Stimulated activated CD8-positive, alpha-beta memory T cell treated with anti-CD3 and anti-CD28 coated beads, Interleukin-4, amount 100 ng/mL, for 1 hour (primary cell): ENCODE measurements around the gene BICD2.
"Not testable (repeated sequence)": the region's sequence is repeated elsewhere in the genome, so short reads cannot be mapped to it uniquely, and the experiment has no call there.

Experiments used
- DNase-seq, 2 donors: peaks; one replicate each; pipeline ENCODE4 v3.0.0-alpha.2; 2020; ENCODE audit warnings: low read depth in 2 of 2, low spot score in 1 of 2

BICD2 gene

DNA sequence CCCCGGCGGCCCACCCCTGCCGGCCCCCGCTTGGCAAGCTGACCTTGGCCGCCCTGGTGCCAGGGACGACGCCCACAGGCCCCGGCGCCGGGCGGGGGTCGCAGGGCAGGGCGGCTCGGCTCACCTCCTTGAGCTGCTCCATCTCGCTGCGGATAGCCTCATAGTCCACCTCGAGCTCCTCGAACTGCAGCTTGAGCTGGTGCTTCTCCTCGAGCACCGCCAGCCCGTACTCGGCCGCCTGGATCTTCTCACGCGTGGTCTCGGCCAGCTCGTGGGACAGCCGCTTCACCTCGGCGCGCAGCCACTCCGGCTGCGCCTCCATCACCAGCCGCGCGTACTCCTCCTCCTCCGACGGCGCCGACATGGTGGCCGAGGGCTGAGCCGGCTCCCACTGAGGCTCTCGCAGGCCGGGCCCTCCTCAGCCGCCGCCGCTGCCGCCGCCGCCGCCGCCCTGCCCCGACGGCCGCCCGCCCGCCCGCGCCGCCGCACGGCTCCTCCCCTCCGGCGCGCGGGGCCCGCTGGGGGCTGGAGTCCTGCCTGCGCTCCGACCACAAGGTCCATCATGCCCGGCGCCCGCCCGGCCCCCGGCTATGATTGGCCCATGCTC lies at the start of gene BICD2:
BICD2 (minus strand) TSS at position 453 of the 607 bp plus-strand sequence; CDS start at position 364, 89 bp downstream.
- no peak for DNase-seq

DNA sequence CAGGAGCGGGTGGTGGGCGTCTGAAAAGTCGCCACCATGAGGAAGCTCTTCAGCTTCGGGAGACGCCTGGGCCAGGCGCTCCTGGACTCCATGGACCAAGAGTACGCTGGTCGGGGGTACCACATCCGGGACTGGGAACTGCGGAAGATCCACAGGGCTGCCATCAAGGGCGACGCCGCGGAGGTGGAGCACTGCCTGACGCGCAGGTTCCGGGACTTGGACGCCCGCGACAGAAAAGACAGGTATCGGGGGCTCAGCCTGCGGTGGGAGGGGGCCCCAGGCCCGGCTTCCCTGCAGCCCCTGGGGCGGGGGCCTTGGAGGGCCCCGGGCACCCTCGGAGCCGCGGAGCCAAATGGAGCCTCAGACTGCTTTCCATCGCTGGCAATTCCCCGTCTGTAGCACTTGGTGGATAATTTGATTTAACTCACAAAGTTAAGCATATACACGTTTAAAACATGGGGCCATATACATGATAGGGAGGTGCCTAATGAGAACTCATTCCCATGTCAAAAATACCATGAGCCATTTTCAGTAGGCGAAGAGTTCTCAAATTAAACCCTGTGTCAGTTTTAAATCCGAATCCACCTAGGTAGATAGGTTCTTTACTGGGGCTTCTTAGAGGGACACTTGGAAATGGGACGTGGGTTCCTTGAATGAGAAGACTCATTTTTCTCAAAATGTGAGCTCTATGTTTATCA lies 45.1 kb upstream of the BICD2 start:
- not testable (repeated sequence) for DNase-seq

DNA sequence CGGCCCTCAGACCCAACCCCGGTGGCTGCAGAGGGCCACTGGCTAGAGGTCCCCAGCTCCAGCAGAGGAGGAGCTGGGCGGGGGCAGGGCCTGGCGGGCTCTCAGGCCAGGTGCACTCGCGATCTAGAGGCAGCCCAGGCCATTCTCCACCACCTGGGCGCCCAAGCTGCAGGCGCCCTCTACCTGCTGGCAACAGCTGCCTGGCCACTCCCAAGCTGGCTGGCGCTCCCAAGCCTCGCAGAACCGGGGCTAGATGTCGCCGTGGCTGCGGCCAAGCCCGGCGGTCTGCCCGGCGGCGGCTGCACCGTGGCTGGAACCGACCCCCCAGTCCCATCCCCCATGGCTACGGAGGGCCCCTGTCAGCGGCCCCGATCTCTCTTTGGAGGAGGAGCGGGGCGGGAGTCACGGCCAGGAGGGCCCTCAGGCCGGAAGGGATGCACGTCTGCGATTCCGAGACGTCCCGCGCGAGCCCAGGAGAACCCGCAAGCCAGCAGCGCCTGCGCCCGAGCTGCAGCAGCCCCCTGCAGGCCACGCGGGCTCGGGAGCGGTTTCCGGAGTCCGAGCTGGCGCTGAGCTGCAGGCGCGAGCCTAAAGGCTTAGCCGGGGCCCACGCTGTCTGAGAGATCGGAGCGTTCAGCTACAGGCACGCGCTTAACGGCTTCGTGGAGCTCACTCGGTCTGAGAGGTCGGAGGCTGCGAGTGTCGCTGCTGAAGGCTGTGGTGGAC lies 44.3 kb upstream of the BICD2 start:
- DNase-seq = peak in 1 of 2 donors; percentile 7

DNA sequence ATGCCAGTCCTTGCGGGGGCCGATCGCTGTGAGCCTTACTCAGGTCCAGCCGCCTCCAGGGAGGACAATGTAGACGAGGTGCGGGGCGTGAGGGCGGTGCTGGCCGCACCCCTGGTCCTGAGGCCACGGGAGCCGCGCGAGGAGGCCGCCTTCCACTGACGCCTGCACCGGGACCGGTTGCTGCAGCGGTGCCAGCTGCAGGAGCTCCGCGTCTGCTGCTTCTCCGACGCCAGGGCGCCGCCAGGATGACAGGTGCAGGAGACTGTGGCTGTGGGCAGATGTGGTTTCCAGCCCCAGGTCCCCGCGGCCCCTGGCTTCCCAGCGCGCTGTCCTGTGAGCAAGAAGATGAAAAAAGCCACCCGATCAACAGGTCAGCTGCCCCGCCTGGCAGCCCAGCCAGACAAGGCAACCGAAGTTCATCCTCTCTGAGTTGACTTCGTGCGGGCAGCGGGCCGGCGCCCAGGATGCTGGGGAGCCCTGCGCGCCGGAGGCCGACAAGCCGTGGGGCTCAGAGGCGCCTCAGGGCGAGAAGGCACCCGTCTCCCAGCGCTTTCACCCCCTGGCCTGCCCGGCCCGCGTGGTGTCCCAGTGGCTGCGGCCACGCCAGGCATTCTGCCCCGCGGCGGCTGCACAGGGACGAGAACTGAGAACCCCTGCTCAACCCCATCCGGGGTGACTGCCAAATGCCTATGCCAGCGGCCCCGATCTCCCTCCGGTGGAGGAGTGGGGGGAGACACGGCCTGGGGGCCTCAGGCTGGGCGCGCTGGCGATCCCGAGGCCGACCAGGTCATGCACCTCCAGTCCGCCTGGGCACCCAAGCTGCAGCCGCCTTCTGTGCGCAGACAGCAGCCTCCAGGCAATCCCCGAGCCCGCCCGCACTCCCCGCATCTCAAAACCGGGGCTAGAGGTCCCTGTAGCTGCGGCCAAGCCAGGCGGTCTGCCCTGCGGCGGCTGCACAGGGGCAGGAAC lies 43.4 kb upstream of the BICD2 start:
- peak in 1 of 2 donors; percentile 8 for DNase-seq

DNA sequence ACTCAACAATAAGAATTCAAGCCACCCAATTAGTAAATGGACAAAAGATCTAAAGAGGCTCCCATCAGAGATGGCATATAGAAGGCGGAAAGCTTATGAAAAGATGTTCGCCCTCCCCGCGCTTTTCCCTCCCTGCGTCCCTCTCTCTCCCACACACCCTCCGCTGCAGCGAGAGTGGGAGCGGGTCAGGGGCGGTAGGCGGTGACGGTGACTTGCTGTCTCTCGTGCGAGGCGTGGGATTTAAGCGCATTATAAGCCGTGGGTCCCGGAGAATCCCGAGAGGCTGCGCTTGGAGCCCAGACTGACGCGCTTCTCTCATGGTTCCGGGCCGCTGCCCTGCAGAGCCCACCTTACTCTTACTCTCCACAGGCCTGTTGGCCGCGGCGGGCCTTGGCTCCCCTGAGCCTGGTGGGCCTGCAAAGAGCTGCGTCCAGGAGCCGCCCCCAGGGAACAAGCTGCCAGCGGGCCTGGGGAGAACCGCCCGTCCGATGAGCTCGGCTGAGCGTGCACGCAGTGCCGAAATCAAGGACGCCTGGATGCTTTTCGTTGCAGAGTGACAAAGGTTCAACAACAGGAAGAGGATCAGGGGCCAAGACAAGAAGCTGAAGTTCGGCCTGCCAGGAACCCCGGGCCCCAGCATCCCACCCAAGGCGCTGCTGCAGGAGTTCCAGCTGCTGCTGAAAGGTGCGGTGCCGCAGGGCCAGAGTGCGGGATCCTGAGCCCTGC lies 42.6 kb upstream of the BICD2 start:
- no peak for DNase-seq

DNA sequence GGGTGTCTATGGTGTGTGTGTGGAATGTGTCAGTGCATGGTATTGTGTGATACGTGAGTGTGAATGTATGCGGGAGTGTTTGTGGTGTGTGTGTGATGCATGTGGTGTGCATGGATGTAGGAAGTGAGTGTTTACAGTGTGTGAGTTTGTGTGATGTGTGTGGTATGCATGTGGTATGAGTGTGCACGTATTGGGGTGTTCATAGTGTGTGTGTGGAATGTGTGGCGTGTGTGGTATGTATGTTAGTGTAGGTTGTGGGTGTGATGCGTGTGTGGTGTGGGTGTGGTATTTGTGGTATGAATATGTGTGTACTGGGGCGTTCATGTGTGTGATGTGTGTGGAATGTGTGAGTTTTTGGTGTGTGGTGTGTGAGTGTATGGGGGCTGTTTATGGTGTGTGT lies 40.1 kb upstream of the BICD2 start:
- DNase-seq = no peak

DNA sequence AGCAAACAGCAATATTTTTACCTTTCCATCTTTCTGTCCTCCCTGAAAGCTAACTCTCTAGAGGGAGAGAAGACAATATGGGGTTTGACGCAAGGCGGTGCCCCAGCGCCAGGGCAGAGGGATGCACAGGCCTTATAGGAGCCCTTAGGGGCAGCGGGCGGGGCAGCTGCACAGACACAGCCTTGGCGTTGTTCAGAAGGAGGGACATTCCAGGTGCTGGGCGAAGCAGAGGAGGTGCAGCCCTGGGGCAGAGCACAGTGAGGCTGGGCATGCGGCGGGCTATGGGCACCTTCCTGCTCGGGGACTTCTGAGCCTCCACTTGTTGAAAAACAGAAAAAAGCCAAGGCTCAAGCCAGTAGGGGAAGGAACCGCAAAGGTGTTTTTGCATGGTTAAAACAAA lies 33.7 kb upstream of the BICD2 start:
- DNase-seq = no peak

DNA sequence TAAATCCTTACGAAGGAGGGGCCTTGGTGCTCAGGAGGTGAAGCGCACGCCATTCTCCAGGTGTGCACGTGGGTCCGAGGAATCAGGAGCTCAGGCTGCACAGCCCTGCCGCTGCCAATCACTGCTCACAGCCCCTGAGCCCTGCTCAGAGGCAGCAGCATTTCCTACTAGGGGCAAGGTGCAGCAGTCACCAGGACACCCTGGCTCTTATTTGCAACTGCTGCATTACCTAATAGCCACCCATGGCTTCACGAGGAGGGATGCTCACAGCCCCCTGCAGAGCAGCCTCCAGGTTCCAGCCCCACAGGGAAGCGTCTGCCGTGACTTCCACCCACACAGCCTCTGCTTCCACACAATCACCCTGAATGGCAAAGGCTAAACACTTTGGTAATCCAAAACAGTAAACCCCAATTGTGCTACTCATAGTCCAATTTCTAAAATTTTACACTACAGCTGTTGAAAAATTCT lies 31.7 kb upstream of the BICD2 start:
- DNase-seq = not testable (repeated sequence)

DNA sequence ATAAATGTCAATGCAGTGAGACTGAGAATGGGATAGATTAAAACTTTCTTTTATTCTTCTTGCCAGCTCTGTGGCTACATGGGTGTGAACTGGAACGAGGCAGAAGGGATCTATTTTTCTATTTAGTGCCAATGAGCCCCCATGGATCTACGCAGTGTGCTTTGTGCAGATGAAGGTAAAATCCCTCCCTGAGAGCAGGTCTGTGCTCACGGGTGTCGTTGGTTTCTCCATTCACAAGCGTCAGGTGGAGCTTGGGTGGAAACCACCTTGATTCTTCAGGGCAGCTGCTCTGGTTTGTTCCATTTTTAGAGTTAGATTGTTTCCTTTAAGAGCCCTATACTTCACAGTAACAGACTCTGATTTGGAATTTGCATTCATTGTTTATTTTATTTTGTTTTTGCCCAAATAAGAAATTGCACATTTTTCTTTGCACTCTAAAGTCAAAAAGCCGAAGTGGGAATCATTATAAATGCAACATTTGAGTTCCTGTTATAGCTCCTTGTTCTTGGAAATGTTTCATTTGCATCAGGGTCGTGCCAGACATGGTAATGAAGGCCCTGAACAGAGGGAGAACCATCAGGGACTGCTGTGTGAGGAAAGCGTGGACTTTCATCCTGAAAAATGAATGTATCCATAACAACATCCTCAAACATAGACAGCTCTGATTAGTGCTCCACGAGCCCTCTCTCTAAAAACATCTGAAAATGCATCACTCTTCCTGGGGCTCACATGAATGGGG lies 31.1 kb upstream of the BICD2 start:
- DNase-seq = no peak

DNA sequence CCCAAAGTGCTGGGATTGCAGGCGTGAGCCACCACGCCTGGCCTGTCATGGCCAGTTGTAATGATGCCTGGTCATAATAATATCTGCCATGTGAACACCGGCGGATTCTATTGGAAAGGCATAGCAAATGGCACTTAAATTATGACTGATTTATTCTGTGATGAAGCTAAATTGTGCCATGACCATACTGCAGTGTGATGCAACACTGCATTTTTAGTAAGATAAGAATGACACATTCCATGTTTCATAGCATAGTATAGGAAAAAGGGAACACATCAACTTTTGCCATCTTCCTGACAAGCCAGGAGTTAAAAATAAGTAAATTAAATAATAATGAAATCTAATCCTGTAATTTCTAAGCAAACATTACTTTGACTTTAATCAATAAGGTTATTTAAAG lies 30.4 kb upstream of the BICD2 start:
- no peak for DNase-seq

DNA sequence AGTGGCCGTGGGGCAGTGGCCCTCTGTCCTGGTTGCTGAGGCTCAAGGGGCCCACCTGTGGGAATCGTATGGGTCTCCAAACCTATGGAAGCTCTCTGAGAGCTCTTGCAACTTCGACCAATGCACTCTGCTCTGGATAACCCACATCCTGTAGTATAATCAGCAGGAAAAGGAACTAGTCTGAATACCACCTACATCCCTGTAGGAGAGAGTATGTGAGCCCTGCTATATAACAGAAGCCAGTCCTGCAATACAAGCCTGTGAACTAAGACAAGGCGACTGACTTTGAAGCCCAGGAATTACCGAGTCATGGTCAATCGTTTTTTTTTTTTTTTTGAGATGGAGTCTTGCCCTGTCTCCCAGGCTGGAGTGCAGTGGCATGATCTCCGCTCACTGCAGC lies 29.8 kb upstream of the BICD2 start:
- no peak for DNase-seq

DNA sequence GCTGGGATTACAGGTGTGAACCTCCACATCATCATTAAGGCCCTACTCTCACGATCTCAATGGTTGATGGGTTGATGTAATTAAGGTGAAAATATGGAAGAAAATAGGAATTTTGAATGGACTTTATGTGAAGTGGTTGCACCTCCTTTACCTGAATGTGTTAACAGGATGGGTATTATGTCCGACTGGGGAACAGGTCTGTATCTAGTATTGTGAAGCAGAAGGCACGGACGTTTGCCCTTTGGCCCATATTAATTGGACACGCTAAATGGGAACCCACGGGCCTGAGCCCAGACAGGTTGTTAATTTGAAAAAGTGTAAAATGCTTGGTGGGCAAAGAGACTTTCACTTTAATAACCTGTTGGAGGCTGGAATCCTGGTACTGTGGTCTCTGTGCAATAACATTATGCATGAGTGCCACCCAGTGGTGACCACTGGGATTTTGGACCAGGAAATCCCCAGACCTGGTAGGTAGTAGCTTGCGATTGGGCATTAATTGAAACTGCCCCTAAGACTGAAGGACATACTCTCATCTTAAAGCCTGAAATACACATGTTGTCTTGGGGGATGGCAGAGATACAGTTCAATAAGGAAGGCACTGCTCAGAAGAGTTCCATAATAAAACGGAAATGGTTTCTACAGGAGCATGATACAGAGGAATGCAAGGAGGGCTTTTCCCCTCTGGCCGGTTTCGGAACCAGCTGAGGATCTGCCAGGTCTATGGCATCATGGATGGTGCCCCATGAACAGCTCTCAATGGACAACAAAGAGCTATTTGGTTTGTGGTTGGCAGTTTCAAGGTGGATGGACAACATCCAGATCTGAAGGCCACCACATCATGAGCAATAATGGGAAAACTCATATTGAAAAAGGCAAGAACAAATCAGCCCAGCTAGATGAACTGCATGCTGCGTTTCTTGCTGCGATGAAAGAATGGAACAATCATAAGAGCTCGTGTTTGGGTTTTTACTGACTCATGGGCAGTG lies 26.2 kb upstream of the BICD2 start:
- peak; percentile 32 to 54 for DNase-seq

DNA sequence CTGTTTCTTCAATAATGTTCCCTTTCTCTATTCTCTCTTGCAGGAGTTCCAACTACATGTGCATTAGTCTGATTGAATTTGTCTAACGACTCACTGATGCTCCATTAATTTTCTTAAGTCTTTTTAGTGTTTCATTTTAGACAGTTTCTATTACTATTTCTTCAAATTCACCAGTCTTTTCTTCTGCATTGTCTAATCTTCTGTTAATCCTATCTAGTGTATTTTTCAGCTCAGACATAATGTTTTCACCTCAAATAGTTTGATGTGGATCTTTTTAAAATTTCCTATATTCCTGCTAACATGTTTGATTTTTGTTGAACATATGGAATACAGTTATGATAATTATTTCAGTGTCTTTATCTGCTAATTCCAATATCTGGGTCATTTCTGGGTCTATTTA lies 21.7 kb upstream of the BICD2 start:
- no peak for DNase-seq

DNA sequence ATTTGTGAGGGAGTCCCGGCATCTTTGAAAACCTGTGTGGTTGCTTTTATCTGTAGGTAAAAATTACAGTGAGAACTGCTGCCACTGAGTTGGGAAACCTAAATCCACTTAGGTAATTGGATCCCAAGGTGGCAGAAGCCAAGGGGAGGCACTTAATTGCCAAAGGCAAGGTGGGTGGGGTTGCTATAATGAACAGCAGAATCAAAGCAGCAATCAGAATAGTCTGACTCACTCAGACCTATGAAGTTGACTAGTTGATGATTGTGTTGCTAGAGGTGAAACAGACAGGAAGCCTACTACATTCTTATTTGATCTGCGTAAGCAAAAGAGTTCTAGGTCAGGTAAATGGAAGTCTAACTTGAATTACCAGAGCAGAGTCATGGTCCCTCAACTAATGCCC lies 17.3 kb upstream of the BICD2 start:
- DNase-seq = no peak

DNA sequence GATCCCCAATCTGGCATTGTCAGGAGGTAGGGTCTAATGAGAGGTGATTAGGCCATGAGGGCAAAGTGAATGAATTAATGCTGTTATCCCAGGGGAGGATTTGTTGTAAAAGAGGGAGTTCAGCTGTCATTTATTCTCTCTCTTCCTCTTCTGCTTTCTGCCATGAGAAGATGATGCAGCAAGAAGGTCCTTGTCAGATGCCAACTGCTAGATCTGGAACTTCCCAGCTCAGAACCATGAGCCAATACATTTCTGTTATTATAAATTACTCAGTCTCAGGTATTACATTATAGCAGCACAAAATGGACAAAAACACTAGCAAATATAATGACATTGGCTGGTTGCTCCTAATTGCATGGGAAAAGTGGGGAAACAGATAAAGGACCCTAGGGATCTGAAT lies 15.6 kb upstream of the BICD2 start:
- no peak for DNase-seq

DNA sequence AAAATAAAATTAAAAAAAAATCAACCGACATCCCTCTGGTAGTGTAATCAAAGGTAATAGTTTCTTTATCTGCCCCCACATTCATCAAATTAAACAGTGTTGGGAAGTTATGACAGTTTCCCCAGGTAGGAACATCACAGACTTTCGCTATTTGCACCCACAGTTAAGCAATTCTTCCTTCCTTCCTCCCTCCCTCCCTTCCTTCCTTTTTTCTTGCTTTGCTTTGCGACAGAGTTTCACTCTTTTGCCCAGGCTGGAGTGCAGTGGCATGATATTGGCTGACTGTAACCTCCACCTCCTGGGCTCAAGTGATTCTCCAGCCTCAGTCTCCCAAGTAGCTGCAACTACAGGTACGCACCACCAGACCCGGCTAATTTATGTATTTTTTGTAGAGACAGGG lies 10.8 kb upstream of the BICD2 start:
- DNase-seq = no peak

DNA sequence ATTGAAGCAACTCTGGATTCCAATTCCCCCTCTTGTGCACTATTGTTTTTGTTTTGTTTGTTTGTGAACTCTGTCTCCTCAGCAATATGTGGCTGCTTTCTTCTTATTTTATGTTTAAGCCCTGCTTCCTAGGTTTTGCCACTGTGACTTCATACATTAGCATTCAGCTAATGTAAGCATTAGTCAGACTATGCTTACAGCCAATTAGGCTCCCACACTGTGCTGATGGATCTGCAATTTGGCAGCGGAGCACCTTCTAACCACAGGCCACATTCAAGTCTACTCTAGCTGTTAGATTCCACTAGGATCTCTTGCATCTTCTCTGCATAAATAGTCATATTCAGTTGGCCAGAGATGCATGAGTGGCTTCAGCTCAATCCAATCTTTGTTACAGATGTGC lies 9.6 kb upstream of the BICD2 start:
- no peak for DNase-seq

DNA sequence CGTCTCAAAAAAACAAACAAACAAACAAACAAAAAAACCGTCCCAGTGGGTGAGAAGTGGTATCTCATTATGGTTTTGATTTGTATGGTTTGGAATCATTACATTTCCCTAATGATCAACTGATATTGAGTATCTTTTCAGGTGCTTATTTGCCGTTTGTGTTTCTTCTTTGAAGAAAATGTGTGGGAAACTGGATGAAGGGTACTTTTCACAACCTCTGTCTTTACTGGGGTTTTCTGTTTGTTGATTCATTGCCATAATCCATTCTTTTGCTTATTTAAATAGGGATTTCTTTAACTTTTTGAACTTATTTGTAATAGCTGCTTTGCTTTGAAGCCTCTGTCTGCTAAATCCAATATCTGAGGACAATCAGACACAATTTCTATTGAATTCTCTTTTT lies 9.2 kb upstream of the BICD2 start:
- no peak for DNase-seq

DNA sequence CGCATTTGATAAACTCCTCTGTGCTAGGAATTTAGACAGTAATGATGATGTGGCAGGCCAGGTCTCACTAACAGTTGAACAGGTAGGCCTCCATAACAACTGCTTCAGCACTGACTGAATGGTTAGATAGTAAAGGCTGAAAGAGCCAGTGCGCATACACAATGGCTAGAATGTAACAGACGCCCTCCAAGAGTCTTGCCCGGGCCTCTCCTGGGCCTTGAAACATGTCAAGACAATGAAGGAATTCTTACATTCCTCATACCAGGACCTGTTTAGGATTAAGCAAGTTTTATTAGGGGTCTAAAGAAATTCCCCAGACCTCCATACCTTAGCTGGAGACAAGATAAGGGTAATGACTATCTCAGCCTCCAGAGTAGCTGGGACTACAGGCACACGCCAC lies 6.7 kb upstream of the BICD2 start:
- DNase-seq = no peak
